Epithelial cell of proximal tubule (primary cell): Measurements from ENCODE around the gene GNAS-AS1. TPM values are rescaled to one million over a fixed set of nuclear protein-coding genes. Genes with fewer than 3 reads are reported as not detected.

Source experiments
- DNase-seq: peaks from one replicate; pipeline ENCODE4 v3.0.0-alpha.2; 2011; ENCODE audit warnings: low read depth
- H3K4me3 ChIP-seq: 2 replicates; pipeline ENCODE4 v1.5.1; 2011; ENCODE audit warnings: low read depth, mild to moderate bottlenecking, low read length
- CTCF ChIP-seq: conservative IDR thresholded peaks from 2 replicates; pipeline ENCODE4 v1.5.1; 2012; ENCODE audit warnings: low read depth, mild to moderate bottlenecking, low read length
- total RNA-seq: library from RNA; depleted of rRNA; stranded (reverse); fragments of >200 nt; gene quantifications from 2 replicates; pipeline ENCODE4 v1.2.3, GENCODE V29; 2015

The GNAS-AS1 gene
- total RNA-seq, 1 donor from 2014 or later, result 0.35 TPM

- no peak for TF ChIP-seq CTCF
- DNase-seq, result no peak
- no peak overlapping the region for H3K4me3 ChIP-seq
These were observed 32.0 kb downstream of the GNAS-AS1 start for GRCh38 chr20:58818586-58819285.

- no peak overlapping the region for H3K4me3 ChIP-seq
- no peak for DNase-seq
- no peak for TF ChIP-seq CTCF
These were observed 33.0 kb downstream of the GNAS-AS1 start for GRCh38 chr20:58817748-58818147.

- no peak for DNase-seq
- TF ChIP-seq CTCF, result no peak
- H3K4me3 ChIP-seq, result no peak overlapping the region
These were observed 33.6 kb downstream of the GNAS-AS1 start for GRCh38 chr20:58816957-58817651.

- DNase-seq, result no peak
- H3K4me3 ChIP-seq, result no peak overlapping the region
- no peak for TF ChIP-seq CTCF
These were observed 34.7 kb downstream of the GNAS-AS1 start for GRCh38 chr20:58816051-58816450.

- no peak overlapping the region for H3K4me3 ChIP-seq
- no peak for TF ChIP-seq CTCF
- no peak for DNase-seq
These were observed 35.3 kb downstream of the GNAS-AS1 start for GRCh38 chr20:58815448-58815847.

GRCh38 chr20:58813369-58813768, 37.3 kb downstream of the GNAS-AS1 start:
- no peak overlapping the region for H3K4me3 ChIP-seq
- no peak for TF ChIP-seq CTCF
- DNase-seq, result no peak
